Ramos (cell line): ENCODE data around the gene PCBP3.
"Not testable (repeated sequence)": the region's sequence is repeated elsewhere in the genome, so short reads cannot be mapped to it uniquely, and the experiment has no call there.

Experiments used
- in situ Hi-C: fragments of 300-500 bp; cut with MboI; formaldehyde crosslinking; loops from one replicate; pipeline ENCODE4 v1.14.3; 2022; ENCODE audit warnings: low sequenced_read_pairs; ENCODE audit not compliant: unreplicated experiment

PCBP3 gene

GRCh38 chr21:45852386-45852785 lies 208.9 kb downstream of the PCBP3 start:
- in situ Hi-C loops = not testable (repeated sequence)

GRCh38 chr21:45852886-45853400 lies 209.4 kb downstream of the PCBP3 start:
- in situ Hi-C loops = no loop called here

GRCh38 chr21:45853703-45854342 lies 210.3 kb downstream of the PCBP3 start:
- in situ Hi-C loops = no loop called here

GRCh38 chr21:45854690-45855247 lies 211.2 kb downstream of the PCBP3 start:
- in situ Hi-C loops = no loop called here

GRCh38 chr21:45855248-45855811 lies 211.8 kb downstream of the PCBP3 start:
- in situ Hi-C loops = no loop called here

GRCh38 chr21:45856442-45856841 lies 212.9 kb downstream of the PCBP3 start:
- in situ Hi-C loops = no loop called here

- in situ Hi-C loops = no loop called here
These were observed 213.4 kb downstream of the PCBP3 start for GRCh38 chr21:45856906-45857305.

GRCh38 chr21:45857761-45858160 lies 214.2 kb downstream of the PCBP3 start:
- in situ Hi-C loops = no loop called here

GRCh38 chr21:45858180-45858579 lies 214.7 kb downstream of the PCBP3 start:
- in situ Hi-C loops = no loop called here

- in situ Hi-C loops = no loop called here
These were observed 215.7 kb downstream of the PCBP3 start for GRCh38 chr21:45859041-45859761.

- in situ Hi-C loops = no loop called here
These were observed 216.3 kb downstream of the PCBP3 start for GRCh38 chr21:45859762-45860357.

- in situ Hi-C loops = no loop called here
These were observed 217.1 kb downstream of the PCBP3 start for GRCh38 chr21:45860493-45861155.

GRCh38 chr21:45861156-45861870 lies 217.8 kb downstream of the PCBP3 start:
- in situ Hi-C loops = no loop called here

- in situ Hi-C loops = no loop called here
These were observed 219.2 kb downstream of the PCBP3 start for GRCh38 chr21:45862543-45863207.

- in situ Hi-C loops = no loop called here
These were observed 219.7 kb downstream of the PCBP3 start for GRCh38 chr21:45863267-45863666.

GRCh38 chr21:45863751-45864150 lies 220.2 kb downstream of the PCBP3 start:
- in situ Hi-C loops = no loop called here

- in situ Hi-C loops = no loop called here
These were observed 220.9 kb downstream of the PCBP3 start for GRCh38 chr21:45864436-45864835.

- in situ Hi-C loops = no loop called here
These were observed 221.7 kb downstream of the PCBP3 start for GRCh38 chr21:45865106-45865835.
